ENCODE data around the gene ZFP62.

ZFP62 gene

GRCh38 chr5:180818677-180819341 is 42.3 kb downstream of the ZFP62 start:
- TF ChIP-seq FOXM1 (IDR thresholded peaks at IDR 0.05; ENCODE audit: borderline replicate concordance, low read depth): no peak
- no peak for TF ChIP-seq YY1 (IDR thresholded peaks at IDR 0.05; ENCODE audit: low read depth)
- TF ChIP-seq, protein P1, sequence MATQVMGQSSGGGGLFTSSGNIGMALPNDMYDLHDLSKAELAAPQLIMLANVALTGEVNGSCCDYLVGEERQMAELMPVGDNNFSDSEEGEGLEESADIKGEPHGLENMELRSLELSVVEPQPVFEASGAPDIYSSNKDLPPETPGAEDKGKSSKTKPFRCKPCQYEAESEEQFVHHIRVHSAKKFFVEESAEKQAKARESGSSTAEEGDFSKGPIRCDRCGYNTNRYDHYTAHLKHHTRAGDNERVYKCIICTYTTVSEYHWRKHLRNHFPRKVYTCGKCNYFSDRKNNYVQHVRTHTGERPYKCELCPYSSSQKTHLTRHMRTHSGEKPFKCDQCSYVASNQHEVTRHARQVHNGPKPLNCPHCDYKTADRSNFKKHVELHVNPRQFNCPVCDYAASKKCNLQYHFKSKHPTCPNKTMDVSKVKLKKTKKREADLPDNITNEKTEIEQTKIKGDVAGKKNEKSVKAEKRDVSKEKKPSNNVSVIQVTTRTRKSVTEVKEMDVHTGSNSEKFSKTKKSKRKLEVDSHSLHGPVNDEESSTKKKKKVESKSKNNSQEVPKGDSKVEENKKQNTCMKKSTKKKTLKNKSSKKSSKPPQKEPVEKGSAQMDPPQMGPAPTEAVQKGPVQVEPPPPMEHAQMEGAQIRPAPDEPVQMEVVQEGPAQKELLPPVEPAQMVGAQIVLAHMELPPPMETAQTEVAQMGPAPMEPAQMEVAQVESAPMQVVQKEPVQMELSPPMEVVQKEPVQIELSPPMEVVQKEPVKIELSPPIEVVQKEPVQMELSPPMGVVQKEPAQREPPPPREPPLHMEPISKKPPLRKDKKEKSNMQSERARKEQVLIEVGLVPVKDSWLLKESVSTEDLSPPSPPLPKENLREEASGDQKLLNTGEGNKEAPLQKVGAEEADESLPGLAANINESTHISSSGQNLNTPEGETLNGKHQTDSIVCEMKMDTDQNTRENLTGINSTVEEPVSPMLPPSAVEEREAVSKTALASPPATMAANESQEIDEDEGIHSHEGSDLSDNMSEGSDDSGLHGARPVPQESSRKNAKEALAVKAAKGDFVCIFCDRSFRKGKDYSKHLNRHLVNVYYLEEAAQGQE (IDR thresholded peaks at IDR 0.05; ENCODE audit: low read depth): no peak
- no peak for TF ChIP-seq TAF1 (IDR thresholded peaks at IDR 0.05; ENCODE audit: low read depth)
- TF ChIP-seq, protein P2, sequence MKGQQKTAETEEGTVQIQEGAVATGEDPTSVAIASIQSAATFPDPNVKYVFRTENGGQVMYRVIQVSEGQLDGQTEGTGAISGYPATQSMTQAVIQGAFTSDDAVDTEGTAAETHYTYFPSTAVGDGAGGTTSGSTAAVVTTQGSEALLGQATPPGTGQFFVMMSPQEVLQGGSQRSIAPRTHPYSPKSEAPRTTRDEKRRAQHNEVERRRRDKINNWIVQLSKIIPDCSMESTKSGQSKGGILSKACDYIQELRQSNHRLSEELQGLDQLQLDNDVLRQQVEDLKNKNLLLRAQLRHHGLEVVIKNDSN (IDR thresholded peaks at IDR 0.05): no peak
- TF ChIP-seq ZBTB7A (IDR thresholded peaks at IDR 0.05; ENCODE audit: low read depth): no peak
- no peak for TF ChIP-seq TCF12 (IDR thresholded peaks at IDR 0.05; ENCODE audit: low read depth)
- TF ChIP-seq EP300 (IDR thresholded peaks at IDR 0.05; ENCODE audit: borderline replicate concordance): no peak
- TF ChIP-seq CREB1 (IDR thresholded peaks at IDR 0.05; ENCODE audit: low read depth): no peak

- TF ChIP-seq NFIC (IDR thresholded peaks at IDR 0.05): peak; percentile 74
- TF ChIP-seq EGR1 (IDR thresholded peaks at IDR 0.05): no peak
- TF ChIP-seq YY1 (IDR thresholded peaks at IDR 0.05; ENCODE audit: low read depth): no peak
- 0 out of 2 replicates have a peak, but pooled peaks have one; percentile 12 for TF ChIP-seq RAD21 (IDR thresholded peaks at IDR 0.05; ENCODE audit: low read depth)
- peak; percentile 75; the same call in 1 of the 2 replicates for TF ChIP-seq FOXM1 (IDR thresholded peaks at IDR 0.05; ENCODE audit: borderline replicate concordance, low read depth)
- peak; percentile 92 for TF ChIP-seq TCF12 (IDR thresholded peaks at IDR 0.05; ENCODE audit: low read depth)
- no peak; the same call in 1 of the 2 replicates for TF ChIP-seq CEBPB (IDR thresholded peaks at IDR 0.05)
- TF ChIP-seq, protein P2 (IDR thresholded peaks at IDR 0.05): 0 out of 2 replicates have a peak, but pooled peaks have one; percentile 2
- no peak for TF ChIP-seq TAF1 (IDR thresholded peaks at IDR 0.05; ENCODE audit: low read depth)
- TF ChIP-seq CREB1 (IDR thresholded peaks at IDR 0.05; ENCODE audit: low read depth): no peak
- peak; percentile 73 for TF ChIP-seq TEAD4 (IDR thresholded peaks at IDR 0.05)
- peak; percentile 88 for TF ChIP-seq EP300 (IDR thresholded peaks at IDR 0.05; ENCODE audit: borderline replicate concordance)
- peak; percentile 65; the same call in 1 of the 2 replicates for TF ChIP-seq ZBTB7A (IDR thresholded peaks at IDR 0.05; ENCODE audit: low read depth)
Observed at GRCh38 chr5:180817893-180818674, 43.0 kb downstream of the ZFP62 start.

- TF ChIP-seq, protein P3, sequence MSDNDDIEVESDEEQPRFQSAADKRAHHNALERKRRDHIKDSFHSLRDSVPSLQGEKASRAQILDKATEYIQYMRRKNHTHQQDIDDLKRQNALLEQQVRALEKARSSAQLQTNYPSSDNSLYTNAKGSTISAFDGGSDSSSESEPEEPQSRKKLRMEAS (IDR thresholded peaks at IDR 0.05): peak; percentile 26; the same call in 1 of the 2 replicates
- TF ChIP-seq ZBTB7A (IDR thresholded peaks at IDR 0.05; ENCODE audit: low read depth): peak; percentile 59; the same call in 1 of the 2 replicates
- TF ChIP-seq CREB1 (IDR thresholded peaks at IDR 0.05; ENCODE audit: low read depth): no peak
Observed at GRCh38 chr5:180816608-180817534, 44.2 kb downstream of the ZFP62 start.

GRCh38 chr5:180815293-180815917 is 45.7 kb downstream of the ZFP62 start:
- TF ChIP-seq TCF12 (IDR thresholded peaks at IDR 0.05; ENCODE audit: low read depth): no peak
- no peak for TF ChIP-seq RAD21 (IDR thresholded peaks at IDR 0.05; ENCODE audit: low read depth)
- TF ChIP-seq, protein P2 (IDR thresholded peaks at IDR 0.05): no peak
- TF ChIP-seq FOXM1 (IDR thresholded peaks at IDR 0.05; ENCODE audit: borderline replicate concordance, low read depth): no peak
- TF ChIP-seq, protein P3 (IDR thresholded peaks at IDR 0.05): no peak
- TF ChIP-seq EP300 (IDR thresholded peaks at IDR 0.05; ENCODE audit: borderline replicate concordance): no peak
- TF ChIP-seq ZBTB7A (IDR thresholded peaks at IDR 0.05; ENCODE audit: low read depth): no peak
- TF ChIP-seq CREB1 (IDR thresholded peaks at IDR 0.05; ENCODE audit: low read depth): no peak
- TF ChIP-seq TAF1 (IDR thresholded peaks at IDR 0.05; ENCODE audit: low read depth): no peak
- TF ChIP-seq EGR1 (IDR thresholded peaks at IDR 0.05): no peak
- TF ChIP-seq TEAD4 (IDR thresholded peaks at IDR 0.05): no peak
- TF ChIP-seq NFIC (IDR thresholded peaks at IDR 0.05): no peak
- TF ChIP-seq YY1 (IDR thresholded peaks at IDR 0.05; ENCODE audit: low read depth): no peak
- TF ChIP-seq, protein P1 (IDR thresholded peaks at IDR 0.05; ENCODE audit: low read depth): no peak
- TF ChIP-seq CEBPB (IDR thresholded peaks at IDR 0.05): no peak
